Astrocyte of the cerebellum (primary cell): ENCODE results near the gene RNF213.

ENCODE experiments used
- DNase-seq: peaks from one replicate; pipeline ENCODE4 v3.0.0-alpha.2; 2011; ENCODE audit warnings: low read depth
- H3K4me3 ChIP-seq: 2 replicates; pipeline ENCODE4 v1.5.1; 2011; ENCODE audit warnings: mild to moderate bottlenecking, low read depth, low read length, moderate library complexity
- in situ Hi-C: cut with HindIII; loops from 2 replicates; pipeline ENCODE4 v1.10.0; 2017; ENCODE audit warnings: low sequenced_read_pairs
- TF ChIP-seq, protein P1 (sequence below): IDR thresholded peaks from 2 replicates; pipeline ENCODE4 v1.5.1; 2012; ENCODE audit warnings: low read length, low read depth, moderate library complexity, mild to moderate bottlenecking; ENCODE audit errors: missing control alignments

Gene RNF213

DNA sequence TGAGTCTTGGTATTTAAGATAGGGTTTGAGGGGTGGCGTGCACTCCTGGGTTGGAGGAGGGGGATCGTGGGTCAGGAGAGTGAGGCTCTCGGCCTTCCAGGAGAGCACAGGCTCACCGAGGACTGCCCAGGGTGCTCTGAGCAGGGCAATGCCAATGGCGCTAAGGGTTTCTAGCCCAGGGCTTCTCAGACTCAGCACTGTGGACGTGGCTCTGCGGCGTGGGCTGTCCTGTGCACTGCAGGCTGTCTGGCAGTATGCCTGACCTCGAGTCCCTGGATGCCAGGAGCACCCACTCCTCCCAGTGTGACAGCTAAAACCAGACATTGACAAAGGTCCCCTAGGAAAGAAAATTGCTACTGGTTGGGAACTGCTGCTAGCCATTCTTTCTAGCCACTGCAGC is 117.1 kb downstream of the RNF213 start:
- no peak overlapping the region for H3K4me3 ChIP-seq
- no peak for DNase-seq
- in situ Hi-C loops, result no loop called here
- TF ChIP-seq, protein P1, sequence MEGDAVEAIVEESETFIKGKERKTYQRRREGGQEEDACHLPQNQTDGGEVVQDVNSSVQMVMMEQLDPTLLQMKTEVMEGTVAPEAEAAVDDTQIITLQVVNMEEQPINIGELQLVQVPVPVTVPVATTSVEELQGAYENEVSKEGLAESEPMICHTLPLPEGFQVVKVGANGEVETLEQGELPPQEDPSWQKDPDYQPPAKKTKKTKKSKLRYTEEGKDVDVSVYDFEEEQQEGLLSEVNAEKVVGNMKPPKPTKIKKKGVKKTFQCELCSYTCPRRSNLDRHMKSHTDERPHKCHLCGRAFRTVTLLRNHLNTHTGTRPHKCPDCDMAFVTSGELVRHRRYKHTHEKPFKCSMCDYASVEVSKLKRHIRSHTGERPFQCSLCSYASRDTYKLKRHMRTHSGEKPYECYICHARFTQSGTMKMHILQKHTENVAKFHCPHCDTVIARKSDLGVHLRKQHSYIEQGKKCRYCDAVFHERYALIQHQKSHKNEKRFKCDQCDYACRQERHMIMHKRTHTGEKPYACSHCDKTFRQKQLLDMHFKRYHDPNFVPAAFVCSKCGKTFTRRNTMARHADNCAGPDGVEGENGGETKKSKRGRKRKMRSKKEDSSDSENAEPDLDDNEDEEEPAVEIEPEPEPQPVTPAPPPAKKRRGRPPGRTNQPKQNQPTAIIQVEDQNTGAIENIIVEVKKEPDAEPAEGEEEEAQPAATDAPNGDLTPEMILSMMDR, result no peak

- no peak overlapping the region for H3K4me3 ChIP-seq
- TF ChIP-seq, protein P1, result no peak
- DNase-seq, result no peak
- in situ Hi-C loops, result no loop called here
Observed at GRCh38 chr17:80379348-80379747, 118.7 kb downstream of the RNF213 start.

DNA sequence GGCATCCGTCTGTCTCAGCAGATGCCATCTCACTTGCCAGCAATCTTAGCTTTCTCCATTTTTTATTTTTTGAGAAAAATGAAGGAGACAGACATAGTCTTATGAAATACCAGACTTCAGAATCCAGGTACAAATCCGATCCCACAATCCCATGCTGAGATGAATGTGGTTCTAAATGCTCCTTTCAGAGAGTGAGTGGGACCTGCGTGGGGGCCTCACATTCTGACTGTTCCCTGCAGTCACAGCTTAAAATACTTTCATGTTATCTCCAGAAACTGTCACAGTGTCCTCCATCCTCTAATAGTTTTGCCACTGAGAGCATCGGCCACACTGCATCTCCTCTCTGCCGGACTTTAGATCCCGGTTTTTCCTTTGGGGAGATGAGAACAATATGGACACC is 119.4 kb downstream of the RNF213 start:
- no peak overlapping the region for H3K4me3 ChIP-seq
- in situ Hi-C loops, result no loop called here
- TF ChIP-seq, protein P1, result no peak
- DNase-seq, result no peak

- DNase-seq, result no peak
- in situ Hi-C loops, result no loop called here
- TF ChIP-seq, protein P1, result no peak
- H3K4me3 ChIP-seq, result no peak overlapping the region
Observed at GRCh38 chr17:80380555-80381002, 119.9 kb downstream of the RNF213 start.

- H3K4me3 ChIP-seq, result no peak overlapping the region
- no peak for DNase-seq
- in situ Hi-C loops, result no loop called here
- TF ChIP-seq, protein P1, result no peak
Observed at GRCh38 chr17:80381416-80381923, 120.8 kb downstream of the RNF213 start.

- no peak for DNase-seq
- in situ Hi-C loops, result no loop called here
- TF ChIP-seq, protein P1, result no peak
- no peak overlapping the region for H3K4me3 ChIP-seq
Observed at GRCh38 chr17:80382446-80382845, 121.8 kb downstream of the RNF213 start.
